Activated T-helper 2 cell treated with anti-CD3 and anti-CD28 coated beads, Interferon-gamma antibody, Interleukin-2, Interleukin-4, amounts not matched to agents 10 μg/mL and 5 μg/mL and 100 μg/mL, durations not matched to agents 14 hours and 24 hours and 36 hours (primary cell): ENCODE results near the gene PCDHGB6. TPM values are rescaled to one million over a fixed set of nuclear protein-coding genes. Genes with fewer than 3 reads are reported as not detected.

Experiments used
- DNase-seq: peaks from one replicate; pipeline ENCODE4 v3.0.0; 2021; ENCODE audit warnings: low spot score
- H3K27ac Mint-ChIP-seq: one replicate; pipeline ENCODE4 v1.8.0; 2021; ENCODE audit warnings: mixed read lengths
- H3K27me3 Mint-ChIP-seq: one replicate; pipeline ENCODE4 v1.8.0; 2021; ENCODE audit warnings: low read depth, mixed read lengths
- H3K36me3 Mint-ChIP-seq: one replicate; pipeline ENCODE4 v1.8.0; 2021; ENCODE audit warnings: low read depth, mixed read lengths
- H3K4me1 Mint-ChIP-seq: one replicate; pipeline ENCODE4 v1.8.0; 2021; ENCODE audit warnings: low read depth, mixed read lengths
- H3K4me3 Mint-ChIP-seq: one replicate; pipeline ENCODE4 v1.8.0; 2021; ENCODE audit warnings: low read depth, mild to moderate bottlenecking, moderate library complexity, mixed read lengths
- H3K9me3 Mint-ChIP-seq: one replicate; pipeline ENCODE4 v1.8.0; 2021; ENCODE audit warnings: mixed read lengths
- intact Hi-C: fragments of 100-400 bp; cut with micrococcal nuclease; formaldehyde crosslinking; loops from one replicate; pipeline ENCODE4 v1.15.1; 2023
- total RNA-seq: library from RNA; stranded (reverse); gene quantifications from 2 replicates; pipeline ENCODE4 v1.2.3, GENCODE V29; 2022

The PCDHGB6 gene
- total RNA-seq, 1 donor from 2014 or later, result 0.21 TPM

- Mint-ChIP-seq H3K36me3 (no peaks in the 10 kb centered on the region), H3K9me3 (peaks cover 2% of the 10 kb centered on the region), H3K27me3 (peaks cover 7% of the 10 kb centered on the region), H3K4me1 (no peaks in the 10 kb centered on the region), H3K4me3 (no peak overlapping the region), H3K27ac (no peak overlapping the region)
- intact Hi-C loops, result no loop called here
- DNase-seq, result no peak
These were observed 29.4 kb downstream of the PCDHGB6 start for GRCh38 chr5:141437221-141437620.

GRCh38 chr5:141439411-141440141 lies 31.8 kb downstream of the PCDHGB6 start:
- intact Hi-C loops, result no loop called here
- Mint-ChIP-seq H3K36me3 (no peaks in the 10 kb centered on the region), H3K4me3 (no peak overlapping the region), H3K9me3 (peaks cover 6% of the 10 kb centered on the region), H3K27ac (no peak overlapping the region), H3K4me1 (no peaks in the 10 kb centered on the region), H3K27me3 (peaks cover 1% of the 10 kb centered on the region)
- DNase-seq, result no peak

GRCh38 chr5:141440341-141440740 lies 32.5 kb downstream of the PCDHGB6 start:
- Mint-ChIP-seq H3K9me3 (peaks cover 6% of the 10 kb centered on the region), H3K4me1 (no peaks in the 10 kb centered on the region), H3K27ac (no peak overlapping the region)

GRCh38 chr5:141441571-141442170 lies 33.9 kb downstream of the PCDHGB6 start:
- no peaks in the 10 kb centered on the region for H3K36me3 Mint-ChIP-seq
- no peak overlapping the region for H3K4me3 Mint-ChIP-seq
- H3K27ac Mint-ChIP-seq, result no peak overlapping the region
- peaks cover under 1% of the 10 kb centered on the region for H3K27me3 Mint-ChIP-seq
- intact Hi-C loops, result no loop called here
- no peaks in the 10 kb centered on the region for H3K4me1 Mint-ChIP-seq
- peaks cover 6% of the 10 kb centered on the region for H3K9me3 Mint-ChIP-seq
- DNase-seq, result no peak

More at GRCh38 chr5:141440341-141440740, 32.5 kb downstream of the PCDHGB6 start:
- no peak overlapping the region for H3K4me3 Mint-ChIP-seq
- peaks cover 1% of the 10 kb centered on the region for H3K27me3 Mint-ChIP-seq
- intact Hi-C loops, result no loop called here
- no peaks in the 10 kb centered on the region for H3K36me3 Mint-ChIP-seq
- no peak for DNase-seq

Other genes with a start within 250 kb of the PCDHGB6 start
- 0.07 TPM in 1 of 2 replicates, not detected in the other for gene PCDHB7, start 235.4 kb upstream of the PCDHGB6 start, total RNA-seq
- gene PCDHB8, start 230.2 kb upstream of the PCDHGB6 start, total RNA-seq, result not detected in 2 replicates
- gene PCDHB16, start 225.6 kb upstream of the PCDHGB6 start, total RNA-seq, result not detected in 2 replicates
- gene PCDHB9, start 220.9 kb upstream of the PCDHGB6 start, total RNA-seq, result not detected in 2 replicates
- not detected in 2 replicates for gene PCDHB10, start 215.7 kb upstream of the PCDHGB6 start, total RNA-seq
- not detected in 2 replicates for gene PCDHB11, start 208.4 kb upstream of the PCDHGB6 start, total RNA-seq
- gene PCDHB12, start 199.3 kb upstream of the PCDHGB6 start, total RNA-seq, result not detected in 2 replicates
- gene PCDHB13, start 194.1 kb upstream of the PCDHGB6 start, total RNA-seq, result 0.02 TPM in 1 of 2 replicates, not detected in the other
- gene PCDHB14, start 184.7 kb upstream of the PCDHGB6 start, total RNA-seq, result not detected in 2 replicates
- not detected in 2 replicates for gene PCDHB15, start 162.6 kb upstream of the PCDHGB6 start, total RNA-seq
- 0.16 TPM in 1 of 2 replicates, not detected in the other for gene SLC25A2, start 104.0 kb upstream of the PCDHGB6 start, total RNA-seq
- 67.1 and 70.5 TPM in 2 replicates for gene TAF7, start 87.2 kb upstream of the PCDHGB6 start, total RNA-seq
- 0.09 and 0.14 TPM in 2 replicates for gene PCDHGA1, start 77.5 kb upstream of the PCDHGB6 start, total RNA-seq
- gene PCDHGA2, start 69.3 kb upstream of the PCDHGB6 start, total RNA-seq, result 0.09 and 0.11 TPM in 2 replicates
- 0.11 and 0.16 TPM in 2 replicates for gene PCDHGA3, start 64.2 kb upstream of the PCDHGB6 start, total RNA-seq
- 0.16 and 0.48 TPM in 2 replicates for gene PCDHGB1, start 57.9 kb upstream of the PCDHGB6 start, total RNA-seq
- gene PCDHGA4, start 53.0 kb upstream of the PCDHGB6 start, total RNA-seq, result 0.44 and 0.57 TPM in 2 replicates
- gene PCDHGB2, start 48.0 kb upstream of the PCDHGB6 start, total RNA-seq, result 0.85 and 0.91 TPM in 2 replicates
- gene PCDHGA5, start 43.9 kb upstream of the PCDHGB6 start, total RNA-seq, result 0.43 and 0.51 TPM in 2 replicates
- 0.46 and 0.85 TPM in 2 replicates for gene PCDHGB3, start 37.8 kb upstream of the PCDHGB6 start, total RNA-seq
- 0.48 and 0.55 TPM in 2 replicates for gene PCDHGA6, start 34.1 kb upstream of the PCDHGB6 start, total RNA-seq
- 0.16 and 0.30 TPM in 2 replicates for gene PCDHGA7, start 25.3 kb upstream of the PCDHGB6 start, total RNA-seq
- gene PCDHGB4, start 20.3 kb upstream of the PCDHGB6 start, total RNA-seq, result 0.28 and 0.34 TPM in 2 replicates
- gene PCDHGA8, start 15.4 kb upstream of the PCDHGB6 start, total RNA-seq, result 0.07 and 0.23 TPM in 2 replicates
- gene PCDHGB5, start 10.1 kb upstream of the PCDHGB6 start, total RNA-seq, result 0.62 and 0.92 TPM in 2 replicates
- 0.23 and 0.32 TPM in 2 replicates for gene PCDHGA9, start 5.2 kb upstream of the PCDHGB6 start, total RNA-seq
- 0.21 and 0.34 TPM in 2 replicates for gene PCDHGA10, start 5.0 kb downstream of the PCDHGB6 start, total RNA-seq
- 0.18 and 0.23 TPM in 2 replicates for gene PCDHGB7, start 9.7 kb downstream of the PCDHGB6 start, total RNA-seq
- gene PCDHGA11, start 13.0 kb downstream of the PCDHGB6 start, total RNA-seq, result 0.21 and 0.39 TPM in 2 replicates
- gene PCDHGA12, start 22.5 kb downstream of the PCDHGB6 start, total RNA-seq, result 0.11 and 0.16 TPM in 2 replicates
- 0.21 and 0.23 TPM in 2 replicates for gene PCDHGC3, start 67.9 kb downstream of the PCDHGB6 start, total RNA-seq
- not detected in 2 replicates for gene PCDHGC4, start 77.0 kb downstream of the PCDHGB6 start, total RNA-seq
- gene PCDHGC5, start 81.1 kb downstream of the PCDHGB6 start, total RNA-seq, result not detected in 2 replicates
- gene DIAPH1, start 211.0 kb downstream of the PCDHGB6 start, total RNA-seq, result 228 and 234 TPM in 2 replicates
- 92.4 and 95.2 TPM in 2 replicates for gene HDAC3, start 228.8 kb downstream of the PCDHGB6 start, total RNA-seq
- gene RELL2, start 229.0 kb downstream of the PCDHGB6 start, total RNA-seq, result 15.9 and 16.1 TPM in 2 replicates
- 37.4 and 42.8 TPM in 2 replicates for gene FCHSD1, start 243.4 kb downstream of the PCDHGB6 start, total RNA-seq